SK-N-MC (cell line): ENCODE data around the gene SLC47A2.
"Not testable (repeated sequence)": the region's sequence is repeated elsewhere in the genome, so short reads cannot be mapped to it uniquely, and the experiment has no call there.

Experiments
- DNase-seq: peaks from one replicate; pipeline ENCODE4 v3.0.0-alpha.2; 2011; ENCODE audit warnings: low read depth, low spot score
- H3K27ac ChIP-seq: fragments of 200-600 bp; sonication (generic); 2 replicates; pipeline ENCODE4 v1.5.1; 2016; ENCODE audit warnings: mixed run types
- H3K36me3 ChIP-seq: fragments of 200-600 bp; sonication (generic); 2 replicates; pipeline ENCODE4 v1.6.1; 2017; ENCODE audit warnings: antibody characterized with exemption, low read length, mixed read lengths; ENCODE audit not compliant: insufficient read depth
- H3K4me3 ChIP-seq: fragments of 200-600 bp; sonication (generic); 2 replicates; pipeline ENCODE4 v1.5.1; 2016
- H3K9ac ChIP-seq: fragments of 200-600 bp; sonication (generic); 2 replicates; pipeline ENCODE4 v1.8.0; 2017; ENCODE audit warnings: mixed run types, mixed read lengths; ENCODE audit not compliant: insufficient read length
- H3K9me3 ChIP-seq: fragments of 200-600 bp; sonication (generic); 2 replicates; pipeline ENCODE4 v1.6.1; 2017; ENCODE audit warnings: low read depth, mild to moderate bottlenecking, antibody characterized with exemption, low read length, moderate library complexity, mixed read lengths
- EZH2 ChIP-seq: fragments of 200-600 bp; sonication (generic); IDR thresholded peaks from one replicate; pipeline ENCODE4 v1.6.1; 2017; ENCODE audit warnings: antibody characterized with exemption
- FOXP2 ChIP-seq: optimal IDR thresholded peaks from 2 replicates; pipeline ENCODE3; 2011; ENCODE audit warnings: mild to moderate bottlenecking, moderate library complexity; ENCODE audit not compliant: insufficient read depth; ENCODE audit errors: extremely low read length, control extremely low read depth
- POLR2AphosphoS5 ChIP-seq: IDR thresholded peaks from 2 replicates; pipeline ENCODE4 v1.6.1; 2012; ENCODE audit warnings: mild to moderate bottlenecking, low read depth, low read length, borderline replicate concordance

Gene SLC47A2

GRCh38 chr17:19716108-19717030, at the start of gene SLC47A2:
Gene SLC47A2 (minus strand): TSS chr17:19716584. CDS start chr17:19716555, 29 bp downstream.
- Histone ChIP-seq H3K4me3 (no peak within 1 kb of the TSS), H3K36me3 (no peaks in the 10 kb centered on the region), H3K9me3 (no peaks in the 10 kb centered on the region), H3K9ac (no peak within 1 kb of the TSS), H3K27ac (no peak within 1 kb of the TSS)
- DNase-seq, result no peak
- no peak for TF ChIP-seq POLR2AphosphoS5
- no peak for TF ChIP-seq FOXP2
- TF ChIP-seq EZH2, result no peak

- no peak overlapping the region for H3K27ac ChIP-seq
- no peak overlapping the region for H3K9ac ChIP-seq
- DNase-seq, result no peak
- no peak for TF ChIP-seq EZH2
- TF ChIP-seq POLR2AphosphoS5, result no peak
- no peak for TF ChIP-seq FOXP2
- H3K4me3 ChIP-seq, result no peak overlapping the region
- H3K9me3 ChIP-seq, result no peaks in the 10 kb centered on the region
- no peaks in the 10 kb centered on the region for H3K36me3 ChIP-seq
Observed at GRCh38 chr17:19766016-19766415, 49.6 kb upstream of the SLC47A2 start.

GRCh38 chr17:19763991-19764390, 47.6 kb upstream of the SLC47A2 start:
- H3K27ac ChIP-seq, result not testable (repeated sequence)

GRCh38 chr17:19763416-19763815, 47.0 kb upstream of the SLC47A2 start:
- no peaks in the 10 kb centered on the region for H3K9me3 ChIP-seq
- H3K9ac ChIP-seq, result no peak overlapping the region
- no peak for DNase-seq
- H3K36me3 ChIP-seq, result no peaks in the 10 kb centered on the region
- TF ChIP-seq EZH2, result no peak
- no peak for TF ChIP-seq POLR2AphosphoS5
- no peak for TF ChIP-seq FOXP2
- H3K4me3 ChIP-seq, result no peak overlapping the region
- no peak overlapping the region for H3K27ac ChIP-seq

More at GRCh38 chr17:19763991-19764390, 47.6 kb upstream of the SLC47A2 start:
- not testable (repeated sequence) for H3K36me3 ChIP-seq, DNase-seq, H3K9ac ChIP-seq, H3K4me3 ChIP-seq, H3K9me3 ChIP-seq

- no peak for DNase-seq
- no peak overlapping the region for H3K9ac ChIP-seq
- H3K9me3 ChIP-seq, result no peaks in the 10 kb centered on the region
- H3K27ac ChIP-seq, result no peak overlapping the region
- no peak for TF ChIP-seq EZH2
- no peak for TF ChIP-seq FOXP2
- no peak for TF ChIP-seq POLR2AphosphoS5
- H3K36me3 ChIP-seq, result no peaks in the 10 kb centered on the region
- H3K4me3 ChIP-seq, result no peak overlapping the region
Observed at GRCh38 chr17:19762515-19762961, 46.2 kb upstream of the SLC47A2 start.

GRCh38 chr17:19760746-19761145, 44.4 kb upstream of the SLC47A2 start:
- H3K27ac ChIP-seq, result no peak overlapping the region
- H3K4me3 ChIP-seq, result no peak overlapping the region
- H3K36me3 ChIP-seq, result no peaks in the 10 kb centered on the region
- TF ChIP-seq FOXP2 (no peak), POLR2AphosphoS5 (no peak), EZH2 (no peak)
- no peak for DNase-seq
- H3K9me3 ChIP-seq, result no peaks in the 10 kb centered on the region
- H3K9ac ChIP-seq, result no peak overlapping the region

- H3K9ac ChIP-seq, result no peak overlapping the region
- H3K9me3 ChIP-seq, result no peaks in the 10 kb centered on the region
- H3K27ac ChIP-seq, result no peak overlapping the region
- no peak for TF ChIP-seq EZH2
- TF ChIP-seq POLR2AphosphoS5, result no peak
- TF ChIP-seq FOXP2, result no peak
- no peak for DNase-seq
- no peaks in the 10 kb centered on the region for H3K36me3 ChIP-seq
- H3K4me3 ChIP-seq, result no peak overlapping the region
Observed at GRCh38 chr17:19759568-19760549, 43.5 kb upstream of the SLC47A2 start.
